BE2C (cell line): ENCODE data around the gene GOLGA6L10.
"Not testable (repeated sequence)": the region's sequence is repeated elsewhere in the genome, so short reads cannot be mapped to it uniquely, and the experiment has no call there.

Experiments used
- DNase-seq: peaks from one replicate; pipeline ENCODE4 v3.0.0-alpha.2; 2020
- H3K27me3 ChIP-seq: fragments of 250-450 bp; sonication (Bioruptor Pico); 2 replicates; pipeline ENCODE4 v1.5.1; 2020; ENCODE audit warnings: mild to moderate bottlenecking
- H3K36me3 ChIP-seq: fragments of 250-450 bp; sonication (Bioruptor Pico); 2 replicates; pipeline ENCODE4 v1.5.1; 2020; ENCODE audit warnings: mild to moderate bottlenecking
- H3K4me1 ChIP-seq: fragments of 250-450 bp; sonication (Bioruptor Pico); 2 replicates; pipeline ENCODE4 v1.5.1; 2020
- H3K4me3 ChIP-seq: 2 replicates; pipeline ENCODE4 v1.5.1; 2011; ENCODE audit warnings: low read depth, low read length
- H3K9me3 ChIP-seq: fragments of 250-450 bp; sonication (Bioruptor Pico); 2 replicates; pipeline ENCODE4 v1.5.1; 2020
- CTCF ChIP-seq: IDR thresholded peaks from 2 replicates; pipeline ENCODE4 v1.5.1; 2012; ENCODE audit warnings: mild to moderate bottlenecking, low read depth, low read length

GOLGA6L10 gene

GRCh38 chr15:82343851-82344250 is 5.4 kb downstream of the GOLGA6L10 start:
- not testable (repeated sequence) for H3K4me1 ChIP-seq, H3K4me3 ChIP-seq, H3K9me3 ChIP-seq, H3K27me3 ChIP-seq, H3K36me3 ChIP-seq
- DNase-seq: peak; percentile 3

DNA sequence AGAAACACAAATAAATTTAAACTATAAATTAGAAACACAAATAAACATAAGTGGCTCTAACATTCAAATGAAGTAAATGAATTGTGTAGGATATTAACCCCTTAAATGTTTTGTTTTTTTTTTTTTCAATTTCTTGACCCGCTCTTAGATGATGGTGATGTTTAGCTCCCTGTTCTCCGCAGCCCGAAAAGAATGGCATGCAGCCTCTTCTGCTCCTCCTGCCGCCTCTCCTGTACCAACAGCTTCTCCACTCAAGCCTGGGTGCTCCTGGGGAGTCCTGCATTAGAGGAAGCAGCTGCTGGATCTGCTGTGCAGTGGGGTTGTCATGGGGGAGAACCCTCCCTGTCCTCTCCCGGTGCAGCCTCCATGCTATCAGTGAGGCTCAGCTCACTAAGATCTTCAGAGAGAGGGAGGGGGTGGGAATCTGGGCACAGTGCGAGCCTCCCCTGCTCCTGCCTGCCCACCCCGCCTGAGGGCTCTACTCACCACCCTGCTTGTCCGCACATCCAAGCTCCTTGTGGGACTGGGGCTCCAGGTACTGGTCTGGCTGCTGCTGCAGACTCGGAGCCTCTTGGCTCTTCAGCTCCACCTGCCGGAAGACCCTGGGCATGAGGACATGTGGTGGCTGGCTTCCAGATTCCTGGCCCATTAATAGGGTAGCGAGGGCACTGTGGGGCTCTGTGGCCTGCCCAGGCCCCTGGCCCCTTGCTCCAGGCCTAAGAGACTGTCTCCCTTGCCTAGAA is 6.5 kb downstream of the GOLGA6L10 start:
- not testable (repeated sequence) for H3K27me3 ChIP-seq, H3K36me3 ChIP-seq, H3K4me1 ChIP-seq, H3K9me3 ChIP-seq, H3K4me3 ChIP-seq
- TF ChIP-seq CTCF: peak; percentile 4; the same call in 1 of the 2 replicates
- DNase-seq: peak; percentile 77

DNA sequence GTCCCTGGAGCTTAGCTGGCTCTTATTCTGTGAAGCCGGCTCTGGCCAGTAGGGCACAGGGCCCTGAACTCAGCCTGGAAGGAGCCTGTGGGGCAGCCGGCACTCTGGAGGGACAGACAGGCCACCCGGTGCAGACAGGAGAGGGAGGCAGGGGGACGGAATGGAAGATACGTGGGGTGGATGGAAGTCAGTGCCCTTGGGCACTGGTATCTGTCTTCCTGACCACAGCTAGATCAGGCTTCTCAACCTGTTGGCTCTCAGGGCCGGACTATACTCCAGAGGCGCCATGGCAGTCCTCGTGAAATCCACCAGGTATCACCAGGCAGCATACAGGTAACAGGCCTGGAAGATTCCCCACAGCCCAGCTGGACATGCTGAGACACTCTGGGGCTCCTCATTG is 10.7 kb downstream of the GOLGA6L10 start:
- H3K36me3 ChIP-seq, H3K4me1 ChIP-seq, H3K4me3 ChIP-seq, H3K27me3 ChIP-seq, H3K9me3 ChIP-seq: not testable (repeated sequence)
- DNase-seq: peak; percentile 2

- not testable (repeated sequence) for H3K4me3 ChIP-seq, H3K4me1 ChIP-seq, H3K27me3 ChIP-seq, H3K36me3 ChIP-seq, H3K9me3 ChIP-seq
- peak; percentile 3 for DNase-seq
Measured at GRCh38 chr15:82338053-82338452, 11.2 kb downstream of the GOLGA6L10 start.

DNA sequence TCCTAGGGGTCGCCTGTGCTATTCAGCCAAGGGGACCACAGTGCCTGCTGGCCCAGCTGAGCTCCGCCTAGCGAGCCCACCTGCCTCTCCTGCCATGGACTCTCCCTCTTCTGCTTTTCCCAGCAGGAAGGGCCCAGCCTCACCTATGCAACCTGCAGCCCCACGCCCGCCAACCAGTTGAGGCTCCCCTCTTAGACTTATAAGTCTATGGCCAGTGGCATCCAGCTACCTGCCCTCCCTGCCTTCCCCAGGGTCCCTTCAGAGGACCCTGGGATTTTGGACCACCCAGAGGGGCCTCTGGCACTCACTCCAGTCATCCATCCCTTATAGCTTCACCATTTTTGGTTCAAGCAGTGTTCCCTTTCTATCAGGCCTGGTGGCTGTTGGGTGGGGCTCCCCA is 12.2 kb downstream of the GOLGA6L10 start:
- not testable (repeated sequence) for H3K36me3 ChIP-seq, H3K4me1 ChIP-seq, H3K27me3 ChIP-seq, H3K9me3 ChIP-seq, H3K4me3 ChIP-seq
- peak; percentile 1 for DNase-seq

GRCh38 chr15:82336180-82336647 is 13.1 kb downstream of the GOLGA6L10 start:
- DNase-seq, H3K4me1 ChIP-seq: not testable (repeated sequence)

GRCh38 chr15:82335006-82335405 is 14.3 kb downstream of the GOLGA6L10 start:
- DNase-seq, H3K27me3 ChIP-seq, H3K36me3 ChIP-seq, H3K4me1 ChIP-seq, H3K9me3 ChIP-seq, H3K4me3 ChIP-seq: not testable (repeated sequence)

More at GRCh38 chr15:82336180-82336647, 13.1 kb downstream of the GOLGA6L10 start:
- not testable (repeated sequence) for H3K9me3 ChIP-seq, H3K27me3 ChIP-seq, H3K4me3 ChIP-seq, H3K36me3 ChIP-seq

- DNase-seq, H3K4me1 ChIP-seq, H3K36me3 ChIP-seq, H3K27me3 ChIP-seq, H3K9me3 ChIP-seq, H3K4me3 ChIP-seq: not testable (repeated sequence)
Measured at GRCh38 chr15:82334554-82334932, 14.7 kb downstream of the GOLGA6L10 start.

DNA sequence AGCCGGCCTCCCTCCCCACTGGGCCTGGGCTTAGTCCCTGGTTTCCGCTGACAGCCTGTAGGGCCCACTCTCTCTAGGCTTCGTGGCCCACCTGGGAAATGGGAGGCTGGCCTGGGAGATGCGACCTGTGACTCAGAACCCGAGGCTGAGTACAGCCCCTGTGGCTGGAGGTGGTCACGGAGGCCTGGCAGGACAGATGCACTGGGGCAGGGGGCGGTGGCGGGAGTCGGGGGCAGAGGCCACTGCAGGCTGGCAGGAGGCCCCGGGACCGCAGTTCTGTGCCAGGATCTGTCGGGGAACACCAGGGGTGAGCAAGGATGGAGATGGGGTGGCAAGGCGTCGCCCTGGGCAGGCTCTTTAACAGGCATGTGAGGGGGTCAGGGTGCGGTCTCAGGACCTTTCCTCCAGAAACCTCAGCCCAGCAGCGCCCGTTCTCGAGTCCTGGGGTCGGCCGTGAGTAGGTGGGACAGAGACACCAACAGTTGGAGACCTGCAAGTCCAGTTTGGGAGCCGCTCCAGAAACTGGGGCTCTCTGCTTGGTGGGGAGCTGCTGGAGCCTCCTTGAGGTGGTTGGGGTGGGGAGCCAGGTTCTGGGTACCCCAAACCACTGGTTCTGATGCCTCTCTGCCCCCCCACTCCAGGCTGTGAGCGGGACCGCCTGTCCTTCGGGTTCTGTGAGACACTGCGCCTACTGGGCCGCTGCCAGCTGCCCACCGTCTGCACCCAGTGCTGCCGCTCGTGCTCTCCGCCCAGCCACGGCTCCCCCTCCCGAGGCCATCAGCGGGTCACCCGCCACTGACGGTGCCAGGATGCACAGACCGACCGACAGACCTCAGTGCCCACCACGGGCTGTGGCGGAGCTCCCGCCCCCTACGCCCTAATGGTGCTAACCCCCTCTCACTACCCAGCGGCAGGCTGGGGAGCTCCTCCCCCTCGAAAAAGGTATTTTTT is 15.4 kb downstream of the GOLGA6L10 start:
- not testable (repeated sequence) for H3K27me3 ChIP-seq, H3K36me3 ChIP-seq, DNase-seq, H3K9me3 ChIP-seq, H3K4me1 ChIP-seq, H3K4me3 ChIP-seq

DNA sequence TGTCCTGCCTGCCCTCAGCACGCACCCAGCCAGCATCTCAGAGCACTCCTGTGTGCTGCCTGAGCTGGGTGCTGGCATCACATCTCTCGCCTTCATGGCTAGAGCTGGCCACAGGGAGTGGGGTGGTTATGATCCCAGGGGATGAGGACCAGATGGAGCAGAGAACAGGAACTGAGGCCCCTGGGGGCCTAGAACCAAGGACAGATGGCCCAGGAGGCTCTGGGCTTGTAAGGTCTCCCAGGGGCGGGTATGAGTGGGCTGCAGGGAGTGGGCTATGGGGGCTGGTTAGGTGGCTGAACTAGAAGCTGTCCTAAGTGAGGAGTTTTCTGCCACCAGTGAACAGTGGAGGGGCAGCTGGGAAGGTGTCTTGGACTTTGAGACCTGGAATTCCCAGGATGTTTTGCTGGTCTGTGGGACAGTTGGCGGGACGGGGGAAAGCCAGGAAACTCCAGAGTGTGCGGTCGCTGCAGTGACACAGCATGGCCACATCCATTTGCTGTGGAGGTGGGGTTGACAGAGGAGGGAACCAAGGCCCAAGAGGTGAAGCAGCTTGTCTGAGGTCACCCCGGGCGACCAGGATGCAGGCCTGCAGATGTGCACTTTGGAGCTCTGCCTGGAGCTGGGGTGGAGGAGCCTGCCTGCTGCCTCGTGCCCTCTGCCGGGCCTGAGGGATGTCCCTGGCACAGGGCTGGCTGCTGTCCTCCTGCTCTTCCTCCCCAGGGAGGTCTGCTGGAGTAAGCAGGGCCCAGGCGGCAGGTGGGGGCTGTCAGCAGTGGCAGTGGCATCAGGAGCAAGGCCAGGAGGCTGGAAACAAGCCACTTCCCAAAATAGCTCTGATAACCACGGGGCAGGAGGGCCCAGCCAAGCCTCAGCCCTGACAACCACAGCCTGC is 16.3 kb downstream of the GOLGA6L10 start:
- H3K4me3 ChIP-seq, H3K36me3 ChIP-seq, H3K27me3 ChIP-seq, H3K4me1 ChIP-seq, H3K9me3 ChIP-seq: not testable (repeated sequence)
- DNase-seq: peak; percentile 84

- not testable (repeated sequence) for H3K36me3 ChIP-seq, H3K4me1 ChIP-seq, H3K9me3 ChIP-seq, DNase-seq, H3K27me3 ChIP-seq, H3K4me3 ChIP-seq
Measured at GRCh38 chr15:82331576-82332304, 17.5 kb downstream of the GOLGA6L10 start.

DNA sequence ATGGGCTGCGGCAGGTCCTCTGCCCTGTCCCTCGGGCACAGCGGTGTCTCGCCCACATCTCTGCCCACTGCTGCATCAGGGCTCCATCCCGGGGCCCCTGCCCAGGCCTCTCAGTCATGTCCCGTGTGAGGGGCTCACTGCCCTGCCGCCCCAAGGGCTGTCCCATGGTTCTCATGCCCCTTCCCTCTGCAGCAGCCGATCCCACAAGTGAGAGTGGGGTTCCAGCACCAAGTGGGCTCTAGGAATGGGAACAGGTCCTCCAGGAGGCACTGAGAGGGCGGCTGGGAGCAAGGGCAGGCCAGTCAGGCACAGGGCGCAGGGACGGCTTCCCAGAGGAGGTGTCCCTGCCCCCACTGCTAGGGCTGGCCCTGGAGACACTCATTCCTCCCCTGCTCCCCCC is 18.4 kb downstream of the GOLGA6L10 start:
- not testable (repeated sequence) for H3K4me1 ChIP-seq, H3K9me3 ChIP-seq, H3K4me3 ChIP-seq, H3K36me3 ChIP-seq, H3K27me3 ChIP-seq, DNase-seq

DNA sequence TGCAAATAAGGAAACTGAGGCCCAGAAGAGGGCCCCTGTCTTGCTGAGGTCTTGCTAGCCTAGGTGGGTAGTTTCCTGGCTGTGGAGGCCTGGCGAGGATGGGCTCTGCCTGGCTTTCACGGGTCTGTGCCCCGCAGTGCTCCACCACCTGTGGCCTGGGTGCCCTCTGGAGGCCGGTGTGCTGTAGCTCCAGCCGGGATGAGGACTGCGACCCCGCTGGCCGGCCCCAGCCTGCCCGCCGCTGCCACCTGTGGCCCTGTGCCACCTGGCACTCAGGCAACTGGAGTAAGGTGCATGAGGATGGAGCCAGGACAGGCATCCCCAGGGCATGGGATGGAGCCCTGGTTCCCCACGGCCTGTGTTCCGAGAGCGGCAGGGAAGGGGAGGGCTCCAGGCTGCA is 20.2 kb downstream of the GOLGA6L10 start:
- H3K27me3 ChIP-seq, H3K36me3 ChIP-seq, DNase-seq, H3K9me3 ChIP-seq, H3K4me3 ChIP-seq, H3K4me1 ChIP-seq: not testable (repeated sequence)

GRCh38 chr15:82327372-82327771 is 21.9 kb downstream of the GOLGA6L10 start:
- H3K4me3 ChIP-seq, H3K9me3 ChIP-seq, H3K36me3 ChIP-seq, DNase-seq, H3K4me1 ChIP-seq, H3K27me3 ChIP-seq: not testable (repeated sequence)
